Loucy (cell line): ENCODE data around the gene PLPP2.

Experiments
- EZH2phosphoT487 ChIP-seq: fragments of 200-600 bp; IDR thresholded peaks from 2 replicates; pipeline ENCODE4 v1.6.1; 2018; ENCODE audit warnings: antibody characterized with exemption, mild to moderate bottlenecking, moderate library complexity, borderline replicate concordance
- TF ChIP-seq, protein P1 (sequence below): fragments of 200-600 bp; sonication (generic); conservative IDR thresholded peaks from 2 replicates; pipeline ENCODE4 v1.5.1; 2014; ENCODE audit warnings: mild to moderate bottlenecking, antibody characterized with exemption, low read length

- TF ChIP-seq, protein P1, sequence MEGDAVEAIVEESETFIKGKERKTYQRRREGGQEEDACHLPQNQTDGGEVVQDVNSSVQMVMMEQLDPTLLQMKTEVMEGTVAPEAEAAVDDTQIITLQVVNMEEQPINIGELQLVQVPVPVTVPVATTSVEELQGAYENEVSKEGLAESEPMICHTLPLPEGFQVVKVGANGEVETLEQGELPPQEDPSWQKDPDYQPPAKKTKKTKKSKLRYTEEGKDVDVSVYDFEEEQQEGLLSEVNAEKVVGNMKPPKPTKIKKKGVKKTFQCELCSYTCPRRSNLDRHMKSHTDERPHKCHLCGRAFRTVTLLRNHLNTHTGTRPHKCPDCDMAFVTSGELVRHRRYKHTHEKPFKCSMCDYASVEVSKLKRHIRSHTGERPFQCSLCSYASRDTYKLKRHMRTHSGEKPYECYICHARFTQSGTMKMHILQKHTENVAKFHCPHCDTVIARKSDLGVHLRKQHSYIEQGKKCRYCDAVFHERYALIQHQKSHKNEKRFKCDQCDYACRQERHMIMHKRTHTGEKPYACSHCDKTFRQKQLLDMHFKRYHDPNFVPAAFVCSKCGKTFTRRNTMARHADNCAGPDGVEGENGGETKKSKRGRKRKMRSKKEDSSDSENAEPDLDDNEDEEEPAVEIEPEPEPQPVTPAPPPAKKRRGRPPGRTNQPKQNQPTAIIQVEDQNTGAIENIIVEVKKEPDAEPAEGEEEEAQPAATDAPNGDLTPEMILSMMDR, result no peak
- TF ChIP-seq EZH2phosphoT487, result no peak
Observed at GRCh38 chr19:311813-312261, 20.6 kb upstream of the PLPP2 start.
